ENCODE results near the gene CENPH. TPM values are rescaled to one million over a fixed set of nuclear protein-coding genes. Genes with fewer than 3 reads are reported as not detected.
"Not testable (repeated sequence)": the region's sequence is repeated elsewhere in the genome, so short reads cannot be mapped to it uniquely, and the experiment has no call there.

CENPH gene
- total and polyA plus RNA-seq, 2 donors (not counting 1 experiment from before 2014, with no cell fraction given), result 2.8 to 11.9 TPM

DNA sequence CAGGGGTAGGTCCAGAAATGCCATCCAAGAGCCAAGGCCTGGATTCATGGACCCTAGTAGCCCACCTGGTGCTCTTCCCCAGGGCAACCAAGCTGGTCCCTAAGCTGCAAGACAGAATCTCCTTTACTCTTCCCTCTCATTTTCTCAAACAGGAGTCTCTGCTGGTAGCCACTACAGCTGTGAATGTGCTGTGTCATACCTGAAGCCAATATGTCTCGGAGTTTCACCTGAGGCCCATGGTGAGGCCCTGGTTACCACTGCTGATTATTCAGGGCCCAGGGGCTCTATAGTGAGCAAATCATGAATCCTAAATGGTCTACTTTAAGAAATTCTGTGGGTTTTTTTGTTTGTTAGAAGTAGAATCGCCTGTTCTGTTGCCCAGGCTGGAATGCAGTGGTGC lies 61.2 kb downstream of the CENPH start:
- H3K27me3 Mint-ChIP-seq, result no peaks in the 10 kb centered on the region
- no peak for ATAC-seq (ENCODE audit: low read depth)

DNA sequence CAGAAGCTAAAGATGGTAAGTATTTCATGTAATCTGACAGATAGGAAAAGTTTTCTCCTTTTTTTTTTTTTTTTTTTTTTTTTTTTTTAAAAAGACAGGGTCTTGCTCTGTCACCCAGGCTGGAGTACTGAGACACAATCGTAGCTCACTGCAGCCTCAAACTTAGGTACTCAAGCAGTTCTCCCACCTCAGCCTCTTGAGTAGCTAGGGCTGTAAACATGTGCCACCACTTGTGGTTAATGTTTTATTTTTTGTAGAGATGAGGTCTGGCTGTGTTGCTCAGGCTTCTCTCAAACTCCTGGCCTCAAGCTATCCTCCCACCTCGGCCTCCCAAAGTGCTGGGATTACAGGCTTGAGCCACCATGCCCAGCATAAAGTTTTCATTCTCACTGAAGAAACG lies 63.1 kb downstream of the CENPH start:
- Mint-ChIP-seq H3K27ac (no peak overlapping the region), H3K9me3 (ENCODE audit: insufficient read depth) (peaks cover 4% of the 10 kb centered on the region), H3K4me3 (no peak overlapping the region), H3K4me1 (peaks cover 4% of the 10 kb centered on the region), H3K27me3 (no peaks in the 10 kb centered on the region)
- Histone ChIP-seq H3K9ac (ENCODE audit: low read length) (no peak overlapping the region), H3K27me3 (replicated peaks in 1 of 4; ENCODE audit: control extremely low read depth in 1 of 4, control insufficient read depth in 3 of 4, insufficient read depth in 4 of 4, low read length in 3 of 4) (no peaks in the 10 kb centered on the region), H3K4me2 (replicated peaks; ENCODE audit: low read depth, low read length, poor library complexity, severe bottlenecking) (no peak overlapping the region), H3K36me3 (replicated peaks in 1 of 2; ENCODE audit: control extremely low read depth in 1 of 2, control insufficient read depth in 1 of 2, extremely low read depth in 1 of 2, insufficient read depth in 2 of 2, low read length in 1 of 2) (peaks cover 0 to 20% of the 10 kb centered on the region in 2 experiments), H3K27ac (ENCODE audit: low read length in 2 of 2) (no peak overlapping the region), H2AFZ (ENCODE audit: insufficient read depth, low read depth, low read length, poor library complexity, severe bottlenecking) (no peak overlapping the region), H3K9me3 (ENCODE audit: control extremely low read depth in 1 of 3, control insufficient read depth in 2 of 3, insufficient read depth in 1 of 3, low read length in 2 of 3) (peaks cover 0 to 7% (median 1%) of the 10 kb centered on the region in 3 donors), H3K79me2 (ENCODE audit: control insufficient read depth, insufficient read depth, low read length) (peaks cover 39% of the 10 kb centered on the region), H4K20me1 (ENCODE audit: control insufficient read depth, insufficient read depth, low read length, poor library complexity, severe bottlenecking) (peaks cover 27% of the 10 kb centered on the region), H3K4me3 (ENCODE audit: control extremely low read depth in 1 of 5, extremely low read depth in 1 of 5, insufficient read depth in 1 of 5, low read depth in 2 of 5, low read length in 4 of 5) (no peak overlapping the region), H3K4me1 (ENCODE audit: control insufficient read depth in 2 of 2, insufficient read depth in 2 of 2, low read length in 2 of 2) (no peaks in the 10 kb centered on the region)
- DNase-seq (no peak), ATAC-seq (ENCODE audit: low read depth) (no peak)
- no peak for TF ChIP-seq EZH2 (IDR thresholded peaks at IDR 0.05; ENCODE audit: borderline replicate concordance, insufficient read depth, low read depth, low read length, poor library complexity, severe bottlenecking)
- TF ChIP-seq, protein P1, sequence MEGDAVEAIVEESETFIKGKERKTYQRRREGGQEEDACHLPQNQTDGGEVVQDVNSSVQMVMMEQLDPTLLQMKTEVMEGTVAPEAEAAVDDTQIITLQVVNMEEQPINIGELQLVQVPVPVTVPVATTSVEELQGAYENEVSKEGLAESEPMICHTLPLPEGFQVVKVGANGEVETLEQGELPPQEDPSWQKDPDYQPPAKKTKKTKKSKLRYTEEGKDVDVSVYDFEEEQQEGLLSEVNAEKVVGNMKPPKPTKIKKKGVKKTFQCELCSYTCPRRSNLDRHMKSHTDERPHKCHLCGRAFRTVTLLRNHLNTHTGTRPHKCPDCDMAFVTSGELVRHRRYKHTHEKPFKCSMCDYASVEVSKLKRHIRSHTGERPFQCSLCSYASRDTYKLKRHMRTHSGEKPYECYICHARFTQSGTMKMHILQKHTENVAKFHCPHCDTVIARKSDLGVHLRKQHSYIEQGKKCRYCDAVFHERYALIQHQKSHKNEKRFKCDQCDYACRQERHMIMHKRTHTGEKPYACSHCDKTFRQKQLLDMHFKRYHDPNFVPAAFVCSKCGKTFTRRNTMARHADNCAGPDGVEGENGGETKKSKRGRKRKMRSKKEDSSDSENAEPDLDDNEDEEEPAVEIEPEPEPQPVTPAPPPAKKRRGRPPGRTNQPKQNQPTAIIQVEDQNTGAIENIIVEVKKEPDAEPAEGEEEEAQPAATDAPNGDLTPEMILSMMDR (IDR thresholded peaks at IDR 0.05), result no peak
- ChIA-PET CTCF (interaction anchor here (1.3 kb wide), 1 partner anchor 13 kb away, joined by 4 read pairs; no protein-coding TSS in a partner anchor), POLR2A (no interaction called here)
- no CpG with 5 or more reads among the region's 3 CpGs for WGBS (ENCODE audit: insufficient coverage)
- intact Hi-C loops (cut with micrococcal nuclease), result no loop called here

More for the DNA sequence above, 61.2 kb downstream of the CENPH start:
- Mint-ChIP-seq H3K4me1 (peaks cover 12% of the 10 kb centered on the region), H3K4me3 (no peak overlapping the region), H3K9me3 (ENCODE audit: insufficient read depth) (peaks cover 4% of the 10 kb centered on the region), H3K27ac (no peak overlapping the region)
- Histone ChIP-seq H3K9me3 (ENCODE audit: control extremely low read depth in 1 of 3, control insufficient read depth in 2 of 3, insufficient read depth in 1 of 3, low read length in 2 of 3) (peaks cover 0 to 7% (median 1%) of the 10 kb centered on the region in 3 donors), H3K4me1 (ENCODE audit: control insufficient read depth in 2 of 2, insufficient read depth in 2 of 2, low read length in 2 of 2) (no peaks in the 10 kb centered on the region), H4K20me1 (ENCODE audit: control insufficient read depth, insufficient read depth, low read length, poor library complexity, severe bottlenecking) (peaks cover 37% of the 10 kb centered on the region), H3K27me3 (replicated peaks in 1 of 4; ENCODE audit: control extremely low read depth in 1 of 4, control insufficient read depth in 3 of 4, insufficient read depth in 4 of 4, low read length in 3 of 4) (no peaks in the 10 kb centered on the region), H2AFZ (ENCODE audit: insufficient read depth, low read depth, low read length, poor library complexity, severe bottlenecking) (no peak overlapping the region), H3K79me2 (ENCODE audit: control insufficient read depth, insufficient read depth, low read length) (peaks cover 57% of the 10 kb centered on the region), H3K9ac (ENCODE audit: low read length) (no peak overlapping the region), H3K27ac (ENCODE audit: low read length in 2 of 2) (no peak overlapping the region), H3K4me3 (ENCODE audit: control extremely low read depth in 1 of 5, extremely low read depth in 1 of 5, insufficient read depth in 1 of 5, low read depth in 2 of 5, low read length in 4 of 5) (no peak overlapping the region), H3K36me3 (replicated peaks in 1 of 2; ENCODE audit: control extremely low read depth in 1 of 2, control insufficient read depth in 1 of 2, extremely low read depth in 1 of 2, insufficient read depth in 2 of 2, low read length in 1 of 2) (peaks cover 0 to 12% of the 10 kb centered on the region in 2 experiments), H3K4me2 (replicated peaks; ENCODE audit: low read depth, low read length, poor library complexity, severe bottlenecking) (no peak overlapping the region)
- TF ChIP-seq EZH2 (IDR thresholded peaks at IDR 0.05; ENCODE audit: borderline replicate concordance, insufficient read depth, low read depth, low read length, poor library complexity, severe bottlenecking), result no peak
- TF ChIP-seq, protein P1 (IDR thresholded peaks at IDR 0.05), result no peak
- no peak for DNase-seq
- intact Hi-C loops (cut with micrococcal nuclease), result no loop called here
- WGBS (ENCODE audit: insufficient coverage), result 100% methylated on average over 2 of the region's 2 CpGs
- CTCF ChIA-PET, result no interaction called here
- POLR2A ChIA-PET, result interaction anchor here (0.6 kb wide), 1 partner anchor 25 kb away, joined by 5 read pairs; no protein-coding TSS in a partner anchor

DNA sequence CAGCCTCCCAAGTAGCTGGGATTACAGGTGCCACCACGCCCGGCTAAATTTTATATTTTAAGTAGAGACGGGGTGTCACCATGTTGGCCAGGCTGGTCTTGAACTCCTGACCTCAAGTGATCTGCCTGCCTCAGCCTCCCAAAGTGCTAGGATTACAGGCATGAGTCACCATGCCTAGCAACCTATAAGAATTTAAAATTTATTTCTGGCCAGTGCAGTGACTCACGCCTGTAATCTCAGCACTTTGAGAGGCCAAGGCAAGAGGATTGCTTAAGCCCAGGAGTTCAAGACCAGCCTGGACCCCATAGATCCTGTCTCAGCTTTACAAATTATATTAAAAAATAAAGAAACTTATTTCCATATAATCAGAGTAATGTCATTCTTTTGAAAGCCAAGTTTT lies 66.6 kb downstream of the CENPH start:
- H3K79me2 ChIP-seq (ENCODE audit: control insufficient read depth, insufficient read depth, low read length); H4K20me1 ChIP-seq (ENCODE audit: control insufficient read depth, insufficient read depth, low read length, poor library complexity, severe bottlenecking); ATAC-seq (ENCODE audit: low read depth); H3K4me3 Mint-ChIP-seq; intact Hi-C loops (cut with micrococcal nuclease); H3K9ac ChIP-seq (ENCODE audit: low read length); H3K9me3 ChIP-seq (ENCODE audit: control extremely low read depth in 1 of 3, control insufficient read depth in 2 of 3, insufficient read depth in 1 of 3, low read length in 2 of 3); H3K27ac ChIP-seq (ENCODE audit: low read length in 2 of 2); H3K4me1 ChIP-seq (ENCODE audit: control insufficient read depth in 2 of 2, insufficient read depth in 2 of 2, low read length in 2 of 2); DNase-seq; H3K27me3 ChIP-seq (replicated peaks in 1 of 4; ENCODE audit: control extremely low read depth in 1 of 4, control insufficient read depth in 3 of 4, insufficient read depth in 4 of 4, low read length in 3 of 4); H3K9me3 Mint-ChIP-seq (ENCODE audit: insufficient read depth); H3K27me3 Mint-ChIP-seq; H3K4me2 ChIP-seq (replicated peaks; ENCODE audit: low read depth, low read length, poor library complexity, severe bottlenecking); H3K4me1 Mint-ChIP-seq; H2AFZ ChIP-seq (ENCODE audit: insufficient read depth, low read depth, low read length, poor library complexity, severe bottlenecking); H3K4me3 ChIP-seq (ENCODE audit: control extremely low read depth in 1 of 5, extremely low read depth in 1 of 5, insufficient read depth in 1 of 5, low read depth in 2 of 5, low read length in 4 of 5); H3K27ac Mint-ChIP-seq: not testable (repeated sequence)
- peaks cover 0 to 35% of the 10 kb centered on the region in 2 experiments for H3K36me3 ChIP-seq (replicated peaks in 1 of 2; ENCODE audit: control extremely low read depth in 1 of 2, control insufficient read depth in 1 of 2, extremely low read depth in 1 of 2, insufficient read depth in 2 of 2, low read length in 1 of 2)
- ChIA-PET POLR2A (interaction anchor here (0.6 kb wide), 1 partner anchor 79 kb away, joined by 3 read pairs; no protein-coding TSS in a partner anchor), CTCF (interaction anchor here (0.6 kb wide), 1 partner anchor 256 kb away, joined by 3 read pairs; no protein-coding TSS in a partner anchor)
- 100% methylated on average over 4 of the region's 4 CpGs for WGBS (ENCODE audit: insufficient coverage)

All from B cell (primary cell).